Measurements from ENCODE around the gene FRRS1L.

GRCh38 chr9:109120204-109120789 is 46.8 kb downstream of the FRRS1L start:
- TF ChIP-seq CTCF (IDR thresholded peaks at IDR 0.05; ENCODE audit: insufficient read depth, low read depth, low read length) (no peak), EZH2 (IDR thresholded peaks at IDR 0.05; ENCODE audit: insufficient read depth, low read length) (no peak)

All from astrocyte (in vitro differentiated cells and primary cell).